GM23338 (cell line): ENCODE measurements around the gene KCNMA1.

Source experiments
- CREB1 ChIP-seq: fragments of 250-450 bp; sonication (Bioruptor Pico); IDR thresholded peaks from 2 replicates; pipeline ENCODE4 v1.5.0; 2020; ENCODE audit warnings: low read depth, mild to moderate bottlenecking, moderate library complexity
- CTCF ChIP-seq, 2 experiments: fragments of 200-600 bp in 1 of 2; sonication (generic) in 1 of 2; conservative IDR thresholded peaks; 2 replicates each; pipeline versions ENCODE4 v1.5.1 to v1.6.1; 2016 to 2017; ENCODE audit warnings: antibody characterized with exemption in 2 of 2, low read depth in 2 of 2, mild to moderate bottlenecking in 2 of 2, moderate library complexity in 1 of 2
- EZH2 ChIP-seq: fragments of 200-600 bp; sonication (generic); IDR thresholded peaks from one replicate; pipeline ENCODE4 v1.8.0; 2017; ENCODE audit warnings: antibody characterized with exemption, mild to moderate bottlenecking, low read depth; ENCODE audit not compliant: unreplicated experiment
- EZH2phosphoT487 ChIP-seq: fragments of 200-600 bp; sonication (generic); IDR thresholded peaks from one replicate; pipeline ENCODE4 v1.8.1; 2018; ENCODE audit warnings: antibody characterized with exemption; ENCODE audit not compliant: unreplicated experiment
- JUNB ChIP-seq: IDR thresholded peaks from one replicate; pipeline ENCODE4 v1.6.1; 2016; ENCODE audit warnings: antibody characterized with exemption; ENCODE audit not compliant: unreplicated experiment
- POLR2AphosphoS5 ChIP-seq: IDR thresholded peaks from 2 replicates; pipeline ENCODE4 v1.6.1; 2016; ENCODE audit warnings: antibody characterized with exemption, low read depth
- TF ChIP-seq, protein P1 (sequence below): IDR thresholded peaks from 2 replicates; pipeline ENCODE4 v1.6.1; 2016; ENCODE audit warnings: antibody characterized with exemption

GRCh38 chr10:77293773-77294172, 343.8 kb downstream of the KCNMA1 start:
- TF ChIP-seq, protein P1, sequence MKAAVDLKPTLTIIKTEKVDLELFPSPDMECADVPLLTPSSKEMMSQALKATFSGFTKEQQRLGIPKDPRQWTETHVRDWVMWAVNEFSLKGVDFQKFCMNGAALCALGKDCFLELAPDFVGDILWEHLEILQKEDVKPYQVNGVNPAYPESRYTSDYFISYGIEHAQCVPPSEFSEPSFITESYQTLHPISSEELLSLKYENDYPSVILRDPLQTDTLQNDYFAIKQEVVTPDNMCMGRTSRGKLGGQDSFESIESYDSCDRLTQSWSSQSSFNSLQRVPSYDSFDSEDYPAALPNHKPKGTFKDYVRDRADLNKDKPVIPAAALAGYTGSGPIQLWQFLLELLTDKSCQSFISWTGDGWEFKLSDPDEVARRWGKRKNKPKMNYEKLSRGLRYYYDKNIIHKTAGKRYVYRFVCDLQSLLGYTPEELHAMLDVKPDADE, result no peak
- no peak for TF ChIP-seq CTCF (conservative IDR thresholded peaks at IDR 0.05; ENCODE audit: low read depth in 2 of 2)
- no peak for TF ChIP-seq EZH2
- TF ChIP-seq CREB1 (CRISPR knock-in tag), result no peak
- no peak for TF ChIP-seq POLR2AphosphoS5
- no peak for TF ChIP-seq EZH2phosphoT487
- no peak for TF ChIP-seq JUNB
